Spleen (tissue), 11 donors: ENCODE measurements around the gene HLCS. TPM values are rescaled to one million over a fixed set of nuclear protein-coding genes. Genes with fewer than 3 reads are reported as not detected.
A peak's percentile ranks its signal among the peaks of the same experiment; 100 is the strongest.

Experiments used
- DNase-seq: peaks from one replicate; pipeline ENCODE4 v3.0.0-alpha.2; 2020
- H3K27ac ChIP-seq, 8 donors: fragments of 200-600 bp; sonication (generic) in 7 of 8; 1 replicate in 4 of 8; 2 replicates in 4 of 8; pipeline versions ENCODE4 v1.5.0 to v1.8.0; 2016 to 2021; ENCODE audit warnings: inconsistent platforms in 4 of 8, mild to moderate bottlenecking in 4 of 8, moderate library complexity in 1 of 8
- H3K27me3 ChIP-seq, 7 donors: fragments of 200-600 bp; sonication (generic) in 6 of 7; replicated peaks in 1 of 7; 1 replicate in 4 of 7; 2 replicates in 3 of 7; pipeline versions ENCODE4 v1.5.0 to v1.8.0; 2016 to 2021; ENCODE audit warnings: inconsistent platforms in 3 of 7, mild to moderate bottlenecking in 1 of 7
- H3K36me3 ChIP-seq, 6 donors: fragments of 200-600 bp; sonication (generic) in 5 of 6; 1 replicate in 4 of 6; 2 replicates in 2 of 6; pipeline versions ENCODE4 v1.5.0 to v1.8.0; 2016 to 2021; ENCODE audit warnings: inconsistent platforms in 2 of 6
- H3K4me1 ChIP-seq, 6 donors: fragments of 200-600 bp; sonication (generic) in 5 of 6; 1 replicate in 3 of 6; 2 replicates in 3 of 6; pipeline versions ENCODE4 v1.5.0 to v1.8.0; 2016 to 2021; ENCODE audit warnings: inconsistent platforms in 3 of 6
- H3K4me3 ChIP-seq, 8 donors: fragments of 200-600 bp; sonication (generic) in 7 of 8; 1 replicate in 4 of 8; 2 replicates in 4 of 8; pipeline versions ENCODE4 v1.5.0 to v1.8.0; 2016 to 2021; ENCODE audit warnings: inconsistent platforms in 4 of 8, mild to moderate bottlenecking in 4 of 8, moderate library complexity in 2 of 8
- H3K9me3 ChIP-seq, 8 donors: fragments of 200-600 bp; sonication (generic) in 7 of 8; 1 replicate in 4 of 8; 2 replicates in 4 of 8; pipeline versions ENCODE4 v1.5.0 to v1.8.0; 2016 to 2021; ENCODE audit warnings: inconsistent platforms in 4 of 8
- CTCF ChIP-seq, 11 experiments: fragments of 200-600 bp in 7 of 11; fragments of 450-650 bp in 4 of 11; sonication (generic) in 4 of 11; IDR thresholded peaks in 8 of 11; conservative IDR thresholded peaks in 3 of 11; 1 replicate in 7 of 11; 2 replicates in 4 of 11; pipeline versions ENCODE4 v1.4.0 to v1.8.0; 2016 to 2021; ENCODE audit warnings: antibody characterized with exemption in 11 of 11, inconsistent platforms in 4 of 11, mild to moderate bottlenecking in 1 of 11
- POLR2A ChIP-seq, 3 donors: fragments of 450-650 bp; IDR thresholded peaks; one replicate each; pipeline ENCODE4 v1.5.1; 2017; ENCODE audit warnings: antibody characterized with exemption in 3 of 3, mild to moderate bottlenecking in 1 of 3
- POLR2AphosphoS5 ChIP-seq, 3 donors: sonication (generic); formaldehyde crosslinking; IDR thresholded peaks; one replicate each; pipeline ENCODE4 v1.5.1; 2017; ENCODE audit warnings: antibody characterized with exemption in 3 of 3
- WGBS, 5 donors: extraction: QIAGEN DNeasy Blood & Tissue Kit in 3 of 5; methylation state at CpG; one replicate each; pipeline versions ENCODE4 v1.1.5 to v1.1.7; 2013 to 2018; 5-methylcytosine and 5-hydroxymethylcytosine counted together
- intact Hi-C: fragments of 100-400 bp; cut with DNase I; formaldehyde crosslinking; loops from one replicate; pipeline ENCODE4 v1.15.0; 2023; ENCODE audit warnings: low total_unique reads
- polyA plus RNA-seq, 3 donors: library from polyadenylated mRNA; stranded (reverse); fragments of 200-250 nt; gene quantifications; one replicate each; pipeline ENCODE4 v1.2.1, GENCODE V29; 2013
- total RNA-seq, 7 donors: library from RNA; depleted of rRNA in 3 of 7; stranded (reverse); fragments of >200 nt in 3 of 7; fragmentation: NEBNext Ultra II Directional in 4 of 7; extraction: Animal tissue kit (Norgen Biotek cat#: 25700) in 4 of 7; gene quantifications; one replicate each; pipeline versions ENCODE4 v1.1.0 to v1.2.1, GENCODE V29; 2016 to 2021
- donor health status: healthy with polysubstance abuse.
- donor health status: DM: no; HTN: no; CAD: no; lungs with moderate emphysema.
- donor health status: DM: no; HTN: no; CAD: no.
- donor health status: Bipolar disorder and iron deficiency.
- donor health status: healthy.
- donor health status: DM: no; HTN: no; CAD: no.
- donor health status: DM: yes; HTN: yes; CAD: no.

HLCS gene
- total and polyA plus RNA-seq, 10 donors: 1.7 to 22.8 (median 16.3) TPM

- intact Hi-C loops: no loop called here
- Histone ChIP-seq H3K4me1 (no peaks in the 10 kb centered on the region), H3K4me3 (no peak overlapping the region), H3K36me3 (no peaks in the 10 kb centered on the region), H3K27ac (no peak overlapping the region), H3K9me3 (no peaks in the 10 kb centered on the region), H3K27me3 (peaks cover 0 to 55% (median 6%) of the 10 kb centered on the region in 7 donors)
- DNase-seq: peak; percentile 69
- TF ChIP-seq POLR2A (IDR thresholded peaks at IDR 0.05): no peak
- no peak for TF ChIP-seq CTCF (IDR thresholded peaks at IDR 0.05 in 8 of 11, conservative IDR thresholded peaks at IDR 0.05 in 3 of 11)
- TF ChIP-seq POLR2AphosphoS5 (IDR thresholded peaks at IDR 0.05): no peak
- WGBS, 5 donors: 82 to 91% (median 86%) methylated on average over 13 to 14 of the region's 14 CpGs
Observed at GRCh38 chr21:36723371-36723881, 243.0 kb downstream of the HLCS start.

GRCh38 chr21:36722370-36723368 is 243.8 kb downstream of the HLCS start:
- no peak overlapping the region for H3K27ac ChIP-seq
- H3K4me1 ChIP-seq: no peaks in the 10 kb centered on the region
- intact Hi-C loops: no loop called here
- no peak for TF ChIP-seq POLR2A (IDR thresholded peaks at IDR 0.05)
- no peak for TF ChIP-seq POLR2AphosphoS5 (IDR thresholded peaks at IDR 0.05)
- TF ChIP-seq CTCF (IDR thresholded peaks at IDR 0.05 in 8 of 11, conservative IDR thresholded peaks at IDR 0.05 in 3 of 11): no peak
- DNase-seq: peak; percentile 40
- 85 to 89% (median 87%) methylated on average over 25 of the region's 25 CpGs for WGBS, 5 donors
- no peaks in the 10 kb centered on the region for H3K36me3 ChIP-seq
- peaks cover 0 to 62% (median 8%) of the 10 kb centered on the region in 7 donors for H3K27me3 ChIP-seq
- H3K4me3 ChIP-seq: no peak overlapping the region
- no peaks in the 10 kb centered on the region for H3K9me3 ChIP-seq

- Histone ChIP-seq H3K4me1 (no peaks in the 10 kb centered on the region), H3K27ac (no peak overlapping the region), H3K9me3 (no peaks in the 10 kb centered on the region), H3K27me3 (peaks cover 0 to 71% (median 12%) of the 10 kb centered on the region in 7 donors), H3K4me3 (no peak overlapping the region), H3K36me3 (no peaks in the 10 kb centered on the region)
- DNase-seq: peak; percentile 36
- TF ChIP-seq POLR2AphosphoS5 (IDR thresholded peaks at IDR 0.05) (no peak), POLR2A (IDR thresholded peaks at IDR 0.05) (no peak), CTCF (IDR thresholded peaks at IDR 0.05 in 8 of 11, conservative IDR thresholded peaks at IDR 0.05 in 3 of 11) (no peak)
- intact Hi-C loops: no loop called here
- 85 to 95% (median 91%) methylated on average over 7 of the region's 7 CpGs for WGBS, 5 donors
Observed at GRCh38 chr21:36721817-36722216, 244.7 kb downstream of the HLCS start.

GRCh38 chr21:36719614-36720013 is 246.9 kb downstream of the HLCS start:
- intact Hi-C loops: no loop called here
- TF ChIP-seq POLR2AphosphoS5 (IDR thresholded peaks at IDR 0.05) (no peak), CTCF (IDR thresholded peaks at IDR 0.05 in 8 of 11, conservative IDR thresholded peaks at IDR 0.05 in 3 of 11) (no peak), POLR2A (IDR thresholded peaks at IDR 0.05) (no peak)
- no peak overlapping the region for H3K27ac ChIP-seq
- no peak overlapping the region for H3K4me3 ChIP-seq
- peaks cover 0 to 85% (median 20%) of the 10 kb centered on the region in 7 donors for H3K27me3 ChIP-seq
- peak; percentile 28 for DNase-seq
- no peaks in the 10 kb centered on the region for H3K36me3 ChIP-seq
- WGBS, 5 donors: 83 to 95% (median 93%) methylated on average over 10 of the region's 10 CpGs
- H3K4me1 ChIP-seq: no peaks in the 10 kb centered on the region
- no peaks in the 10 kb centered on the region for H3K9me3 ChIP-seq
